GM12864 (cell line): ENCODE results near the gene CDH1.
A peak's percentile ranks its signal among the peaks of the same experiment; 100 is the strongest.

Source experiments
- DNase-seq: peaks from one replicate; pipeline ENCODE4 v3.0.0-alpha.2; 2011; ENCODE audit warnings: low read depth
- H3K4me3 ChIP-seq: 2 replicates; pipeline ENCODE4 v1.5.1; 2011; ENCODE audit warnings: mild to moderate bottlenecking, low read depth, low read length, control low read depth
- CTCF ChIP-seq: IDR thresholded peaks from 2 replicates; pipeline ENCODE4 v1.5.1; 2011; ENCODE audit warnings: low read depth, mild to moderate bottlenecking, moderate library complexity, low read length, control low read depth, inconsistent platforms; ENCODE audit errors: missing control alignments

Gene CDH1

DNA sequence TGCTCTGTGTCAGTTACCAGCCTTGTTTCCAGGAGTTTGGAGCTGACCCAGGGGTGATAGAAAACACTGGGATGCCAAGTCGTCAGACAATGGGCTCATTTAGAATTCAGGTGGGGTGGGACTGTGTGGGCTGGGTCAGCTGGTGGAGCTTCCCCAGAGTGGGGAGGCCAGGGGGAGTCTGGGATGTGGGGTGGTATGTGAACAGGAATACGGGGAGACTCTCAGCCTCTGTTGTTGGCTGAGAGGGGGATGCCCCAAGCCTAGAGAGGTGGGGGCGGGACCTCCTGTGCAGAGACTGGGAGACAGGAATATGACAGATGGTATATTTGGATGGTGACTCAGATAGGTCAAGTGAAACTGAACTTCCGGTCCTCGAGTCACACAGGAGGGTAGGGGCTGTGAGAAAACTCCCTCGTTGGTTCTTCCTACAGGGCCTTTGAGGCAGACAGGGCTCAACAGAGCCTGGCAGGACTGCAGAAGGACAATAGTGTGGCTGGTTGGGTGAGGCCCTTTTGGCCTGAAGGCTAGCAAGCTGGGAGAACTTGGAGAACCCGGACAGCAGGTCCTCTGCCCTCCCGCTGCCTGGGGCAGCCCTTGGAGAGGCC is 23.7 kb downstream of the CDH1 start:
- DNase-seq = peak; percentile 79
- no peak for TF ChIP-seq CTCF
- H3K4me3 ChIP-seq = no peak overlapping the region

DNA sequence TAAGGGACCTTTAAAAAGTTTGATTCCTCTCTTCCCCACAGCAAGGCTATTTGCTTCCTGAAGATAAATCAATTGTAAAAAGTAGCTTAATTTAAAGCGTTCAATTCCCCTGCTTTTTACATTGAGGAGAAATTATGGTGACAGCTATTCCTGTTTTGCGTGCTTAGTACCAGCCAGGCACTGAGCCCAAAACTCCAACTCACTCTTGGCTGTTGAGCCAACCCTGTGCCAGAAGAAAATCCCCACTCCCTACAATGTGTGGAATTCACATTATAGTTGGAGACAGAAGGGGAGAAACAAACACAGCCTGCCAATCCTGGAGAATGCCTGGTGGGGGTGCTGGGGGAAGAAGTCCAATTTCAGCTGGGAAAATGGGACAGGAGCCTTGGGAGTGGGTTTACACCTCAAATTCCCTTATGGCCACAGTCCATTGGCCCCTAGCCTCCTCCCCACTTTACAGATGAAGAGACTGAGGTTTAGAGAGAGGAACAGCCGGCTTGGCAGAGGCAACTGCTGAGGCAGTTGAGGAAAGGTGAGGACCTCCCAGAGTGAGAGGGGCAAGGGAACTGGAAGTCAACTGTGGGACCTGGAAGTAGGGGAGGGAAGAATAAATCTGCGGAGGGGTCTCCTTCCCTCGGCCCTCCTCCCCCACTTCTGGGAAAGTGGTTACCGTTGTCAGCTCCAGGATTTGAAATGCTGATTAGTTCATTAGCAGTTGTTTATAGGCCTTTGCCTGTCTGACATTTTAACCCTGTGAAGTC is 26.1 kb downstream of the CDH1 start:
- DNase-seq = no peak
- TF ChIP-seq CTCF = no peak
- H3K4me3 ChIP-seq = no peak overlapping the region

DNA sequence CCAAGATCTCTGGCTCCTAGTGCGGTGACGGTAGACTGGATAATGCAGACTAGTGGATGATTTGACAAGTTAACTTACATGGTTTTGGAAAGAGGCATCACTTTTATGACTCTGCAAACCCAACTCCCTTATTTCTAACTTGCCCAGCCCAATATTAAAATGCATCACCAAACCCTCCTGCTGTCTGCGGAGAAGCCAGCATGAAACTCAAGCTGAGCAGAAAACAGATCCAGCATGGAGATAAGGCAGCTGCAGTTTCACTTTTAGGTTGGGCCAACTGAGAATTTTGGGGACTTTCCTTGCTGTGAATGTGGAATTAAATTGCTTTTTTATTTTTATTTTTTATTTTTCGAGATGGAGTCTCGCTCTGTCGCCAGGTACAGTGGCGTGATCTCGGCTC is 27.8 kb downstream of the CDH1 start:
- TF ChIP-seq CTCF = no peak
- DNase-seq = no peak
- H3K4me3 ChIP-seq = no peak overlapping the region

GRCh38 chr16:68767581-68767980 is 30.5 kb downstream of the CDH1 start:
- no peak overlapping the region for H3K4me3 ChIP-seq
- no peak for DNase-seq
- TF ChIP-seq CTCF = no peak

- no peak overlapping the region for H3K4me3 ChIP-seq
- TF ChIP-seq CTCF = no peak
- DNase-seq = no peak
Observed at GRCh38 chr16:68768175-68768574, 31.1 kb downstream of the CDH1 start.

DNA sequence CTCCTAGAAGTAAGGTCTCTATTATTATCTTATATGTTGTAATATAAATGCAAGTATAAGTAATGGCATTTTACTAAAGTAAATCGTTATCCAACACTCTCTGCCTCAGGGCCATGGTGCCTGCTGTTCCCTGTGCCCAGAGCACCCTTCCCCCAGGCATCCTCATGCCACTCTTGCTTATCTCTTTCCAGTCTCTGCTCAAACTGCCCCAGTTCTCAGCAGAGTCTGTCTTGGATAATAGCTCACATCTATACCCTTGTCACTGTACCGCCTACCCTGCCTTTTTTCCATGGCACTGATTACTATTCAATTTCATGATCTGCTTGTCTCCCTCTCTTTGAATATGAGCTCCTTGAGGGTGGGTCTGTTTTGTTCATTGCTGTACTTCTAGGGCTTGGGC is 31.7 kb downstream of the CDH1 start:
- no peak for TF ChIP-seq CTCF
- DNase-seq = no peak
- H3K4me3 ChIP-seq = no peak overlapping the region

- no peak overlapping the region for H3K4me3 ChIP-seq
- DNase-seq = no peak
- TF ChIP-seq CTCF = no peak
Observed at GRCh38 chr16:68770671-68771070, 33.6 kb downstream of the CDH1 start.
